Measurements from ENCODE around the gene ATP10A.

- TF ChIP-seq CTCF (IDR thresholded peaks at IDR 0.05) (no peak), POLR2A (IDR thresholded peaks at IDR 0.05) (no peak)
Observed at GRCh38 chr15:25797511-25797935, 65.6 kb downstream of the ATP10A start.
